HG03103 (cell line): ENCODE results near the gene UAP1.
"Not testable (repeated sequence)": the region's sequence is repeated elsewhere in the genome, so short reads cannot be mapped to it uniquely, and the experiment has no call there.

Source experiments
- ATAC-seq: cut with Tn5 transposase; IDR thresholded peaks from one replicate; pipeline ENCODE4 v1.9.1; 2021; ENCODE audit warnings: low read depth; ENCODE audit not compliant: unreplicated experiment

The UAP1 gene

DNA sequence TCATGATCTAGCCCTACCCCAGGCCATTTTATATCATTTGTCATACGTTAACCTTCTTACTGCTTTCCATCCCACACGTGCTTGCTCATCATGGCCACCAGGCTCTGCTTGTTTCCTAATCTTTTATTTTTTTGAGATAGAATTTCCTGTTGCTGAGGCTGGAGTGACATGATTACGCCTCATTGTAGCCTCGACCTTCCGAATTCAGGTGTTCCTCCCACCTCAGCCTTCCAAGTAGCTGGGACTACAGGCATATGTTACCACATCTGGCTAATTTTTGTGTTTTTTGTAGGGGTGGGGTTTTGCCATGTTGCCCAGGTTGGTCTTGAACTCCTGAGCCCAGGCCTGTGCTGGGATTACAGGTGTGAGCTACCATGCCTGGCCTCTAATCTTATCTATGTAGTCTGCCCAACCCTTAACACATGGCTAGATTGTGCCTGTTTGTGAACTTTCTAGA is 3.3 kb downstream of the UAP1 start:
- ATAC-seq, result no peak

DNA sequence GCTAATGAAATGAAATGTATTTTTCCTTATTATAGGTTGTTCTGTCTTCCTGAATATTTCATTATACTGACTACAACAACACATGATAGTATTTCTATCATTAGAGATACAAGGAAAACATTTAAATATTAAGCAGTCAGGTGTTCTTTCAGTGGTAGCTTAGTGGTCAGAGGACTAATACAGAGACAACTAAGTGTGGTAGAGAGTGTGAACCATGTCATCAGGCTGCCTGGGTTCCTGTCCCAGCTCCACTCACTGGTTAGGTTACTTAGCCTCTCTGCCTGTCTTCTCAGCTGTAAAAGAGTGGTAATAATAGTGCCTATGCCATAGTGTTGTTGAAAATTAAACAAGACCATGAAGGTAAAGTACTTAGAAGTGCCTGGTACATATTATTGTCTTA is 3.9 kb downstream of the UAP1 start:
- ATAC-seq, result no peak

DNA sequence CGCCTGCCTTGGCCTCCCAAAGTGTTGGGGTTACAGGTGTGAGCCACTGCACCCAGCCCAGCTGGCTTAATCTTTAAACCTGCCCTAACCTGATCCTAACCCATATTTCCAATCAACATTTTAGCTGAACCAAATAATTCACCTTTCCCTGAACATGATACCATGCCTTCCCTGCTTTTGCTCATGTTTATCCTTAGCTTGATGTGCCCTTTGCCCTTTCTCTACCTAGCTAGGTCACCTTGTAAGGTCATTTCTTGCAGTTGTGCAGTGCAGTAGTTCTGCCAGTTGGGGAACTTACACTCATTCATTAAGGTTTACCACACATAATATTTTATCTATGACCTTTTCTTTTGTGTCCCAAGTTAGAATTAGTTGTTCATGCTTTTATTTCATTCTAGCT is 5.3 kb downstream of the UAP1 start:
- ATAC-seq, result no peak

DNA sequence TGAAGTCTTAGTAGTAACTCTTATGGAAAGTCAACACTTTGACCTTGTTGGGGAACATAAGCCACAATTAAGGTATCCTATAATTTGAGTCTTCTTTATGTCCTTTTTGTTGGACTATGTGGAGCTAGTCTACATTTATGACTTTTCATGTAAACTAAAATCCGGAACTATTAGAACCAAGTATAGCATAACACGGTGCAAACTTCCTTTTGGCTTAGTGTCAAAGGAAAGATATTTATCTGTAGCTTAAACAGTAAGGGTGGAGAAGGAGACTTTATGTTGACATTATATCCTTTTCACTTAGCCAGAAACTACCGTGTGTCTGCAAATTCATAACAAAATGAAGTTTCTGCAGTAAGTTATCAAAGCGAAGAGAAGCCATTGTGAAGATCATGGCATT is 7.3 kb downstream of the UAP1 start:
- ATAC-seq, result no peak

DNA sequence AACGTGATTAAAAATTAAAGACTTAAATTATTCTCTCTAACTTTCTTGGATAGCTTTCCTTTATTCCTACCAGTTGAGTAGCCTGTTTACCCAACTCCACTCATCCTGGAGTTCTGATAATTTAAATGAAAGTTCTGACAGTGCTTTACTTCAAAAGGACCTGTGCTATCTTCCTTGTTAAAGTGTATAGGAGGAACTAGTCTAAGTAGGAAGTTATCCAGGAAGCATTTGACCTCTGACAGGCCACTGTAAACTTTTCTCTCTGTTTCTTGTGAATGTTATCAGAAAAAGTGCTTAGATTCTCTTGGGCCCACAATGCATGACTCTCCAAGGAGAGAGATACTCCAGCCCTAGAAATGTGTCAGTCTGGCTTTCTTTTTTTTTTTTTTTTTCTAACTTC is 9.2 kb downstream of the UAP1 start:
- no peak for ATAC-seq

DNA sequence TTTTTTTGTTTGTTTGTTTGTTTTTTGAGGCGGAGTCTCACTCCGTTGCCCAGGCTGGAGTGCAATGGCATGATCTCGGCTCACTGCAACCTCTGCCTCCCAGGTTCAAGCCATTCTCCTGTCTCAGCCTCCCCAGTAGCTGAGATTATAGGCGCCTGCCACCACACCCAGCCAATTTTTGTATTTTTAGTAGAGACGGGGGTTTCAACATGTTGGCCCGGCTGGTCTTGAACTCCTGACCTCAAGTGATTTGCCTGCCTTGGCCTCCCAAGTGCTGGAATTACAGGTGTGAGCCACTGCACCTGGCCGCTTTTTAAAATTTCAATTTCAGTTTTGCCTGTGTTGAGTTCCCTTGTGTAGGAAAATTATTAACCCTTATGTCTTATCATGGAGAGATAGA is 9.6 kb downstream of the UAP1 start:
- not testable (repeated sequence) for ATAC-seq

DNA sequence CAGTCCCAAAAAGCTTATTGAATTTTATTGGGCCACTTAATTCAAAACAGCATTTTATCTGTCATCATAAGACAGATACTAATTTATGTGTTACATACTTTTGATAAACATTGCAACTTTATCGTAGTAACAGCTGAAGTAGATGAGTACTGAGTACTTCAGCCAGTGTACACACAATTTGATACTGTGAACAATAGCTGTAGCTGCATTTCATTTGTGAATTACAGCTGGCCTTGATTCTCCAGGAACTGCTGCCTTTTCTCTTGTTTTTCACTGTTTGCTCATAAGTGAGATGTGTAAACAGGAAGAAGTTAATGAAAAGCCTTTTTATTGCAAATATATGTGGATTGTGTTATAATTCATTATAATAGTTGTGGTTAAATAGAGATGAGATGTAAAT is 10.2 kb downstream of the UAP1 start:
- ATAC-seq, result no peak

DNA sequence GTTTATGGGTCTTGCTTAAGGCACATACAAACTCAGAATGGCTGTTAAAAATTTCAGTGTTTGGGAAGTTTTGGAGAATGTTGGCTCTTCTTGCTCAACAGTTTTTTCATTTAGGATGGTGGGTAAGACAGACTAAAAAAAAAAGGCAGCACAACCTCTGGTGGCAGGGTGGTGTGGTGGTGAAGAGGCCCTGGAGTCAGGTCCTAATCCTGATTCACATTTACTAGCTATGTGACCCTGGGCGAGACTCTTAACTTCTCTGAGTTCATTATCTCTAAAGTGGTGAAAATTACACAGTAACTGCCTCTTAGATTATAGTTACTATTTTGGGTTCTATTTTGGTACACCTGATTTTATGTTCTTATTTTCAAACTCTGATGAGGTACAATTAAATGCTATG is 11.6 kb downstream of the UAP1 start:
- no peak for ATAC-seq

DNA sequence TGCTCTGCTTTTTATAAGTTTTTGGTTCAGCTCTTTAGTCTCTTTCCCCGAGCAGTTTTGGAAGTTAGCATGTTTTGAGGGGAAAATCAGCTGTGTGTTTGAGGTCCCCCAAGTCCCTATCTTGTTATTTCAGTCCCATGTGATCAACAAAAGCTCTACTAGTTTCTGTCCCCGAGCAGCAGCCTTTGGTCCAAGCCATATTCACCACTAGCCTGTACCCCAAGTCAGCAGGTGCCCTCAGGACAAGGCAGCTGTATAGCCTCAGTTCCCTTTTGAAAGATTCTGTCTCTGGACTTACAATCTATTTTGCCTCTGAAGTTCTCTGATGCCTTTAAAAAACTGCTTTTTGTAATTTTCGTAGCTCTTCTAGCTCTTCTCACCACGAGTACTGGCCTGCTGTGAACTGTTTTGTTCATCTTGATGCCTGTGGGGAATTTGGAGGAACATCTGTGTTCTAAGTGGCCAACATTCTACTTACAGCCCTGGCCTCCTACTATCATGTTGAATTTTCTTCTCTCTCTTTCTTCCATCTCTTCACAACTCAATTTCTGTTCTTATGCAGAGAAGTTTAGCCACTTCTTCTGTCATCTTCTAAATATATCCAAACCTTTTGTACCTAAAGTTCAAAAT is 16.7 kb downstream of the UAP1 start:
- no peak for ATAC-seq

DNA sequence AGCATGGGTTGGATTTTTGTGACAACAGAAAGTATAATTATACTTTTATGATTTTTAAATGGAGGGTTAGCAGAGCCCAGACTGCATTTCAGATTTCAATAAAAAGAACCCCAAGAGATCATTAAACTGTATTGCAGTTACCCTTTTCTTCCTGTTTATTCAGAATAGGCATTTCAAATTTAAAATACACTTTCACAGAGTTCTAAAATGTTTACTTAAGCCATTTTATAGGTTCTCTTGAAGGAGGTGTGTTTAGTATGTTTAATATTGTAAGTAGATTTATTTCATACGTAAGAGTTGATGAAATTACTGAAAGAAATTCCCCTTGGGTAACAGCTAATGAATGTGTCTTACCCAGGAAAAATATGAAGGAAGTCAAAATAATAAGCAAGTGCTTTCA is 17.4 kb downstream of the UAP1 start:
- no peak for ATAC-seq

DNA sequence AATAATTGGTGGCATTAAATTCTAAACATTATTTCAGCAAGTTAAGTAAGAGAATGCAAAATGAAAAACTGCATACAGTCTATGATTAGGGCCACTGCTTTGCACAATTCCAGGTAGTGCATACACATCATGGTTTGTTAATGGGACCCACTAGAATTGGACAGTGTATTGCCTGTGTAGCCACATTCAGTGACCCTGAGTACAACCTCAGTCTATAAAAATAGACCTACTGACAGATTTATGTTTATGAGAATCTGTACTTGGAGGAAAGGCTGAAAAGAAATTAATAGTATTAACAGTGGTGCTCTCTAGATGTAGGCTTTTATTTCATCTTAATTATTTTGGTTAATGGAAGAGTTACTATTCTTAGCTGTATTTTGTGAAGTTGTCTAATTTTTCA is 18.8 kb downstream of the UAP1 start:
- ATAC-seq, result no peak

DNA sequence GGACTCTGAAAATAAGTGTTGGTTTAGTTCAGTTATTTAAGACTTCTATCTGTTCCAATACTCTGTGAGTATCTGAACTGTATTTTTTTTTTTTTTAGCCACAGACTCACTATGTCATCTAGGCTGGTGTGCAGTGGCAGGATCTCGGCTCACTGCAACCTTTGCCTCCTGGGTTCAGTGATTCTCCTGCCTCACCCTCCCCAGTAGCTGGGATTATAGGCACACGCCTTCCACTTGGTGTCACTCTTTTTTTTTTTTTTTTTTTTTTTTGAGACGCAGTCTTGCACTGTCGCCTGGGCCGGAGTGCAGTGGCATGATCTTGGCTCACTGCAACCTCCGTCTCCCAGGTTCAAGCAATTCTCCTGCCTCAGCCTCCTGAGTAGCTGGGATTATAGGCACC is 21.4 kb downstream of the UAP1 start:
- not testable (repeated sequence) for ATAC-seq

DNA sequence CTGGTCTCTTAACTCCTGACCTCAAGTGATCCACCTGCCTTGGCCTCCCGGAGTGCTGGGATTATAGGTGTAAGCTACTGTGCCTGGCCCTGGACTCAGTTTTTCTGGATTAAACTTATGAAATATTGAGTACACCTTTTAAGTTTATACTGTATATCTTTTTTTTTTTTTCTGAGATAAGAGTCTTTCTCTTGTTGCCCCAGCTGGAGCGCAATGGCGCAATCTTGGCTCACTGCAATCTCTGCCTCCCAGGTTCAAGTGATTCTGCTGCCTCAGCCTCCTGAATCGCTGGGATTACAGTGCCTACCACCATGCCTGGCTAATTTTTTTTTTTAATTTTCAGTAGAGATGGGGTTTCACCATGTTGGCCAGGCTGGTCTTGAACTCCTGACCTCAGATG is 23.6 kb downstream of the UAP1 start:
- ATAC-seq, result not testable (repeated sequence)

DNA sequence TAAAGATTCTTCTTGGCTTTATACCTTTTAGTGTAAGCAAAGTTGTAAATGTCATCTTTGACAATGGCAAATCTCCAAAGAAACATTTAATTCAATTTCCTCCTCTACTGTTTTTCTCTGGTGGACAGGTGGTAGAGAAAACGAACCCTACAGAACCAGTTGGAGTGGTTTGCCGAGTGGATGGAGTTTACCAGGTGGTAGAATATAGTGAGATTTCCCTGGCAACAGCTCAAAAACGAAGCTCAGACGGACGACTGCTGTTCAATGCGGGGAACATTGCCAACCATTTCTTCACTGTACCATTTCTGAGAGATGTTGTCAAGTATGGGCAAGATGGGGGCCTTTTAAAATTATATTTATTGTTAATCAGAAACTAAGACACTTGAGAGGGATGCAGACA is 25.8 kb downstream of the UAP1 start:
- no peak for ATAC-seq

DNA sequence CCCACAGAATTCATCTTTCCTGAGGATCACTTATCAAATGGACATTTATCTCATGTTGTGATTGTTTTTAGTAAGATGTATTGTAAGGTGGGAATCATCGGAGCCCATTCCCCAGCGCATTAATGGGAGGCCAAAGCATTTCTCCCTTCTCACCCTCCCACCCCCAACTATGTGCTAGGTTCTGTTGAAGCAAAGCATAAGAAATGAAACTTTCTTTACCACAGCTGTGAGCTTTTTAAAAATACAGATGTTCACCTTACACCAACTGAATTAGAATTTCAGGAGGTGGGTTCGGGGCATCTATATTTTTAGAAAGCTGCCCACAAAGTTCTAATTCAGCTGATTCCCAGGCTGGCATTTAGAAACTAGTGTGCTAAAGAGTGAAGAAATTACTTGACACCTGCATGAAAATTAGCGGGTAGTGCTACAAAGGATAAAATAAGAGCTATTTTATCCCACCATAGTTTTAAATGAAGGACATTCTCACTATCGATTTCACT is 26.3 kb downstream of the UAP1 start:
- no peak for ATAC-seq

DNA sequence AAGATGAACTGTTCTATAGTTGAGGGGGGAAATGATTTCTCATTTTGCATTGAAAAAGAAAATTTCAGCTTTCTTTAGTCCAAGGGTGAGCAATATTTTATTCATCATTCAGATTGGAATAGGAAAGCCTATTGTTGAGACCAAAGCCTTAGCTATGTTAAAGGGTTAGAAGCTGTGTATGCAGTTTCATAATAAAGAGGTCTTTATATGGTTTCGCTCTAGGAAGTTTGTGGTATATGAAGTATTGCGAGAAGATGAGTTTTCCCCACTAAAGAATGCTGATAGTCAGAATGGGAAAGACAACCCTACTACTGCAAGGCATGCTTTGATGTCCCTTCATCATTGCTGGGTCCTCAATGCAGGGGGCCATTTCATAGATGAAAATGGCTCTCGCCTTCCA is 28.6 kb downstream of the UAP1 start:
- ATAC-seq, result no peak

DNA sequence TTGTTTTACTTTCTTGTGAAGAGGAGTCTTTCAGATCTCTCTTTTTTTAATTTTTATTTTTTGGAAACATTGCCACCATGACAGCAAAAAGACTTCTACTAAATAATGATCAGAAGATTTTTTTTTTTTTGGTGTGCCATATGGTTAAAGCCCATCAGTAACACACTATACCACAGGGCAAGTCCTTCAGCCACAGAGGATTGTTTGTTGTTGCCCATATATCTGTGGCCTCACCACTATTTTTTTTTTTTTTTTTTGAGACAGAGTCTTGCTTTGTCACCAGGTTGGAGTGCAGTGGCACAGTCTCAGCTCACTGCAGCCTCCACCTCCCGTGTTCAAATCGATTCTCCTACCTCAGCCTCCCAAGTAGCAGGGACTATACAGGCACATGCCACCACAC is 29.2 kb downstream of the UAP1 start:
- no peak for ATAC-seq

DNA sequence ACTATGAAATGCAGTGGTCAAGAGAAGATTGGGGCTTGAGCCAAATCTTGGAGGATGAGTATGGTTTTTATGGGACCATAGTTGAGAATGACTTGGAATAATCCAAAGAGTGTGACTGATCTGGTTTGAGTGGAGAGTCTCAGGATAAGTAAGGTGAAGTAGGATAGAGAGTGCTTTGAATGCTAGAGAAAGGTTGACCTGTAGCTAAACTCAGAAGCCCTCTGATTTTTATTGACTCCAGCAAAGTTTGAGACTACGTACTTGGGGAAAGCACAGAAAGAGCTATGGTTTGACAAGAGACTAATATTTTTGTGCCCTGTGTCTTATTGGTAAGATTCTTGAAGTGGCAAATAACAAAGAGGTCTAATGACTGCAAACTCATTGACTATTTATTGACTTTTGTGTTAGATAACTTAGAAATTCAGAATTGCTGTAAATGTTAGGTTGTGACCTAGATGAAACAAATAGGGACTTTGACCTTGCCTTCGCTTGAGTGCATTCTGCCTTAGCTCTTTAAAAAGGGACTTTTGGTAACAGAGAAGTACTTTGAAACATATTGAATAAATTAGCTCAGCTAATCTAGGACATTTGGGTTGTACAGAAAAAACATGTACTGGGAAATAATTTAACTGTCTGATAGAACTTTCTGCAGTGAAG is 35.1 kb downstream of the UAP1 start:
- ATAC-seq, result no peak

DNA sequence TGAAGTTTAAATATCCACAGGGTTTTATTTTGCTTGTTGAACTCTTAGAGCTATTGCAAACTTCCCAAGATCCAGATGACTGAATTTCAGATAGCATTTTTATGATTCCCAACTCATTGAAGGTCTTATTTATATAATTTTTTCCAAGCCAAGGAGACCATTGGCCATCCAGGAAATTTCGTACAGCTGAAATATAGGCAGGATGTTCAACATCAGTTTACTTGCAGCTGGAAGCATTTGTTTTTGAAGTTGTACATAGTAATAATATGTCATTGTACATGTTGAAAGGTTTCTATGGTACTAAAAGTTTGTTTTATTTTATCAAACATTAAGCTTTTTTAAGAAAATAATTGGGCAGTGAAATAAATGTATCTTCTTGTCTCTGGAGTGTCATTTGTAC is 37.9 kb downstream of the UAP1 start:
- ATAC-seq, result no peak

DNA sequence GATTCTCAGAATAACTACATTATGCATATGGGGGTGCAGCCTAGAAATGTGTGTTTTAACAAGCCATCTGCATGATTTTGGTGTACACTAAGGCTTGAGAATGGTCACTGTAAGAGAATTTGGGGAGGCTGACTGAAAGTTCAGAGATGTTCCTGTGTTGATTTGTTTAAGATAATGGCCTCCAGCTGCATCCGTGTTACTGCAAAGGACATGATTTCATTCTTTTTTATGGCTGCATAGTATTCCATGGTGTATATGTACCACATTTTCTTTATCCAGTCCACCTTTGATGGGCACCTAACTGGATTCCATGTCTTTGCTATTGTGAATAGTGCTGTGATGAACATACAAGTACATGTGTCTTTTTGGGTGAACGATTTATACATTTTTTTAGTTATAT is 41.6 kb downstream of the UAP1 start:
- ATAC-seq, result not testable (repeated sequence)

DNA sequence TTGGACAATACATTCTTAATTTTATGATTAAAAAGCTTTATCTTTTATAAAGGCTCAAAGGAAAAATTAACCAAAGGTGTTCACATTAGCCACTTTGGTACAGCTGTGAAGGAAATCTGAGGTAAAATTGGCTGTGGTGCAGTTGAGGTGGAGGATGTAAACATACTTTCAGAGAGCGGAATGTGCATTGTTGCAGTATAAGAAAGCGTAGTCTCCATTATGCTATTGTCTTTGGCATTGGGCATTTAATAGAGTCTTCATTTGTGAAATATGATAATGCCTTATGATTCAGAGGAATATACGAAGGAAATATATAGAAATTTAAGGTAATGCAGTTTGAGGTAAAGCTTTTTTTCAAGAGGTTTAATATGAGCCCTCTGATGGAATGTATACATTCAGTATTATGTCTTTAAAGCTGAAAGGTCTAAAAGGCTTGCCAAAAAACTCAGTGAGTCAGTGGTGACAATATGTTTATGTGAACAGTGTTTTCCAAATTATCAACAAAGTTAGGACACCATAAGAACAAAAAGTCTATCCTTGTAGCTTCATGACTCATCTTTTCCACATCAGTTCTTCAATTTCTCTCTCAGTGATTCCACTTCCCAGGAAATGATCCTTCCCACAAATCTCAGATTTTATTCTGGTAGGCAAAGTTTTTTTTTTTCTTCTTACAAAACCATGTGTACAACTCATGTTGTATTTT is 43.9 kb downstream of the UAP1 start:
- ATAC-seq, result no peak

DNA sequence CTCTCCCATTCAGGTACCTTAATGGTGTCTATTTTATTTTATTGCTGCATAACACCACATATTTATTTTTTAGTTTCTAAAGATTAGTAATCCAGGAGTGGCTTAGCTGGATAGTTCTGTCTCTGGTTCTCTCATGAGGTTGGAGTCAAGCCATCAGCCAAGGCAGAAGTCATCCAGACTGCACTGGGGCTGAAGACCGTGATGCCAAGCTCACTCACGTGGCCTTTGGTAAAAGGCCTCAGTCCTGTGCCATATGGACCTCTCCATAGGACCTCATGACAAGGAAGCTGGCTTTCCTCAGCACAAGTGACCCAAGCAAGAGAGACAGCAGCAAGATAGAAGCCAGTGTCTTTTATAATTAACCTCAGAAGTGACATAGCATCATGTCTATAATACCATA is 47.8 kb downstream of the UAP1 start:
- no peak for ATAC-seq
